Stimulated activated CD4-positive, alpha-beta T cell treated with anti-CD3 and anti-CD28 coated beads, Interleukin-2, amount 100 ng/mL, for 4 hours (primary cell): ENCODE data around the gene AGPS.
"Not testable (repeated sequence)": the region's sequence is repeated elsewhere in the genome, so short reads cannot be mapped to it uniquely, and the experiment has no call there.

Source experiments
- DNase-seq: peaks from one replicate; pipeline ENCODE4 v3.0.0-alpha.2; 2020; ENCODE audit warnings: low read depth

AGPS gene

GRCh38 chr2:177474301-177474700, 81.7 kb downstream of the AGPS start:
- DNase-seq, result no peak

GRCh38 chr2:177474998-177475397, 82.4 kb downstream of the AGPS start:
- no peak for DNase-seq

DNA sequence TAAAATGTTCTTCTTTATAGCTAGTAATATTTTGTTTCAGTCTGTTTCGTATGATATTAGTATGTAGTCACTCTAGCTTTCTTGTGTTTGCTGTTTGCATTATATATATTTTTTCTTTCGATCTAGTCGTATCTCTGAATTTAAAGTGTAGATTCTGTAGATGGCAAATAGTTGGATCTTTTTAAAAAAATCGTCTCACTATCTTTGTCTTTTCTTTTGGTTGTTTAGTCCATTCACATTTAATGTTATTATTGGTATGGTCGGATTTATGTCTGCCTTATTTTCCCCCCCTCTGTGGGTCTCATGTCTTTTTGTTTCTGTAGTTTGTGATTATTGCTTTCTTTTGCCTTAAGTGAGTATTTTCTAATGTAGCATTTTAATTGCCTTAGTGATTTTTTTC, 84.3 kb downstream of the AGPS start:
- no peak for DNase-seq

- DNase-seq, result no peak
These were observed 85.5 kb downstream of the AGPS start for GRCh38 chr2:177478029-177478428.

- no peak for DNase-seq
These were observed 86.3 kb downstream of the AGPS start for GRCh38 chr2:177478907-177479306.

- DNase-seq, result no peak
These were observed 89.6 kb downstream of the AGPS start for GRCh38 chr2:177482195-177482594.

- DNase-seq, result no peak
These were observed 91.0 kb downstream of the AGPS start for GRCh38 chr2:177483531-177483930.

DNA sequence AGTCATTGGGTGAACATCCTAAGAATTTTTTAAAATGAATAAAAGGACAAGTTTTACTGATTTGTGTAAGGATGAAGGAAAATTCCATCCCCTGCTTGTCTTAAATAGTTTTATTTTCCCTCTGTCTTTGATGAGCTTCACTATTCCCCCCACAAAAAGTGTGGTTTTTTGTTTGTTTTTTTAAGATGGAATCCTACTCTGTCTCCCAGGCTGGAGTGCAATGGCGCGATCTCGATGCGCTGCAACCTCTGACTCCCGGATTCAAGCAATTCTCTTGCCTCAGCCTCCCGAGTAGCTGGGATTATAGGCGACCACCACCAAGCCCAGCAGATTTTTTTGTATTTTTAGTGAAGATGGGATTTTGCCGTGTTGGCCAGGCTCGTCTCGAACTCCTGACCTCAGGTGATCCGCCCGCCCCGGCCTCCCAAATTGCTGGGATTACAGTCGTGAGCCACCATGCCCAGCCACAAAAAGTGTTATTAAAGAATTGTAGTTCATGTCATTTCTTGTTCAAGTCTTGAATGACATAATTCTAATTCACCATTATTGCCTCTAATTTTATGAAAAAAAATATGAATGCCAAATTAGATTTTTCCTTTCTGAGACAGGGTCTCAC, 91.7 kb downstream of the AGPS start:
- no peak for DNase-seq

- not testable (repeated sequence) for DNase-seq
These were observed 93.1 kb downstream of the AGPS start for GRCh38 chr2:177485657-177486056.

GRCh38 chr2:177489719-177490301, 97.2 kb downstream of the AGPS start:
- no peak for DNase-seq

- DNase-seq, result no peak
These were observed 103.4 kb downstream of the AGPS start for GRCh38 chr2:177495945-177496344.

GRCh38 chr2:177496921-177497320, 104.3 kb downstream of the AGPS start:
- DNase-seq, result no peak

DNA sequence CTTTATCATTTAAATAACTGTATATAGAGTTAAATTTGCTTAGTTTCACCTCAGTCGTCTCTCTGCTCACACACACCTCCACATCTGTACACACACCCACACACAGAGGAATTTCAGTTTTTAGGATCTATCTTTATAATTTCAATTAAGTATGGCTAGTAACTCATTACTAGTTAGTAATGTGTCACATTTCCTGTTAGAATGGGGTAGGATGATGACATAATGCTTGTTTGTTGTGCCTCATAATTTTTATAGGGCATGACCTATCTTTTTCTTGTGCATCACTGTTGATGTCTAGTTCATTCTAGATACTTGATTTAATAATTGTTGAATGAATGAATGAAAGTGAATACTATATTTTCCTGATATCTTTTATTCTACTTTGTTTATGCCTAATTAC, 108.6 kb downstream of the AGPS start:
- no peak for DNase-seq

DNA sequence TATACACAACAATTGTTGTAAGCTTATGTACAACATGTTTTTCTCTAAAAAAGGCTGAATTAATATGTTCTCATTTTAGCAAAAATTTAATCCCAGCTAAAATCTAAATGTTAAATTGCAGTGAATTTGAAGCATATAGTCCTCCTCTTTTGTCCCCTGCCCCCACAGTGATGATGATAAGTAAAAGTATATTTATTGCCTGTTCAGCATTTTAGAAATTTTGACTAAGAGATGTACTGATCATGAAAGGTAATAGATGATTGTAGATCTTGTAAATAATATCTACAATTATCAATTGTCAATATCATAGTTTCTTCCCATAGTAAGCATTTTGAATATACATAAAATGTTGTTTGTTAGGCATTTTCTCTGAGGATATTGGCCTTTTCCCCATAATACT, 113.9 kb downstream of the AGPS start:
- DNase-seq, result no peak

- DNase-seq, result no peak
These were observed 114.4 kb downstream of the AGPS start for GRCh38 chr2:177506998-177507397.

DNA sequence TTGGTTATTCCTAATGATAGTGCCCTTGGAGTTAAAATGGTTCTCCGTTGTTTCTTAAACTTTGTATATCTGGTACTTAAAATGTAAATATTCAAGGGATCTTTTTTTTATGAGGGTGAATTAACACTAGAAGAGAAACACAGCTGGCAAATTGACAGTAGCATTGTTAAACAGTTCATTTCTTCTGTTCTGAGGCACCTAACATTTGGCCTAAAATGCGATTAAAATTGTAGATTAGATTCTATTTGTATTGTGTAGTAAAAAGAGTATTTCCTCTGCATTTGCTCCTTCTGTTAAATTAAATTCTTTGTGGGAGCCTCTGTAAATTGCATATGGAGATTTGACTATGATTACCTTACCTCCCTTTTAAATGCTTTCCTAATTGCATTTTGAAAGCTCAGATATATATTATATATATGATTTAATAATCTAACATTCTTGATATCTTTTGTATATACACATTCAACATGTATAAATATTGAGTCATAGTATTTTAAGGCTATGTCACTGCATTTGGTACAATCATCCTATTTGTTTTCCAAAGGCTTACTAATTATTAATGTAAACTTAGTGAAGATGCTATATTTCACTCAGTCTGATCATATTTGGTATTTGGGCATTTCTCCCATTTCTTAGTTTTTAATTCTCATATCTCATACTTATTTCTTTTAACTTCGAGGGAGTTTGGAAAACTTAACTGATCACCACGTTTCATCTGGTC, 124.4 kb downstream of the AGPS start:
- DNase-seq, result no peak

- DNase-seq, result no peak
These were observed 126.2 kb downstream of the AGPS start for GRCh38 chr2:177518754-177519153.

GRCh38 chr2:177519534-177520115, 127.1 kb downstream of the AGPS start:
- no peak for DNase-seq

GRCh38 chr2:177520324-177520723, 127.8 kb downstream of the AGPS start:
- no peak for DNase-seq

GRCh38 chr2:177523781-177524180, 131.2 kb downstream of the AGPS start:
- no peak for DNase-seq

DNA sequence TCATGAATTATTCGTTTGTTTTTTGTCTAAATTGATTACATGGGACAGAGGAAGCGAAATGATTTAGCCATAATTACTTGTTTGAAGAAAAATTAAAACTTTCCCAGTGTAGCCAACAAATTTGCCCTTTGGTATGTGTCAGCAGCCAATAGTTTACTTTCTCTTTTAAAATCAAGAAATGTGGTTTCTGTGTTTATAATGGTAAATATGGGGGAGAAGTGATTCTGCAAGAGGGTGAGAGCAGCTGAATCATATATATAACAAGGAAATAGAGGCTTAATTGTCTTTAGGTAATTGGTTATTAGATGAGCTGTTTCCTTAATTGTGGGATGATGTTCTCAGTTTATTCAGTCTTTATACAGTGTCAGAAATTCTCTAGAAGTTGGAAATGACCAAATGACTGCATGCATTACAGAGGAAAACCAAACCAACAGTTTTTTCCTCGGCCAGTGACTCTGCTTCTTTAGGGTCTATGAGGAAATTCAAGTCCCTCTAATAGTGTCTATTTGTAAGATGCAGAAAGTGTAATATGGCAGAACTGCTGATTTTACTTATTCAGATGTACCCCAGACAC, 132.9 kb downstream of the AGPS start:
- DNase-seq, result no peak

DNA sequence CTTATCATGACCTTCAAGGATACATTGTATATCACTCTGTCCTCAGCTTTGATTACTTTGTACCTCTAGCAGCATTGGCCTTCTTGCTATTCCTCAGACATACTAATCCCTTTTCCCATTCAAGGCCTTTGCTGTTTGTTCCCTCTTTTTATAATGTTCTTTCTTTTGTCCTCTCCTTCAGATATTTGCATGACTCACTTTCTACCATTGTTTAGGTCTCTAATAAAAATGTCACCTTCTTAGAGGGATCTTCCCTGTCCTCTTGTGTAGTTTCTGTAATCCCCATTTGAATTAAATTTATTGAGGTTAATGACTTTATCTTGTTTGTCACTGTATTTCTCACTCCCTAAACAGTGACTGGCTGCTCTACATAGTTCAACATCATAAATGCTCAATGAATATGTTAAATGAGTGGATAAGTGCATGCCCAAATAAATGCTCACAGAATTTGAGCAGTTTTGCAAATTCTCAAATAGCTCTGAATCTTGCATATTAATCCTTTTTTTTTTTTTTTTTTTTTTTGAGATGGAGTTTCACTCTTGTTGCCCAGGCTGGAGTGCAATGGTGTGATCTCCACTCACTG, 135.9 kb downstream of the AGPS start:
- DNase-seq, result no peak

DNA sequence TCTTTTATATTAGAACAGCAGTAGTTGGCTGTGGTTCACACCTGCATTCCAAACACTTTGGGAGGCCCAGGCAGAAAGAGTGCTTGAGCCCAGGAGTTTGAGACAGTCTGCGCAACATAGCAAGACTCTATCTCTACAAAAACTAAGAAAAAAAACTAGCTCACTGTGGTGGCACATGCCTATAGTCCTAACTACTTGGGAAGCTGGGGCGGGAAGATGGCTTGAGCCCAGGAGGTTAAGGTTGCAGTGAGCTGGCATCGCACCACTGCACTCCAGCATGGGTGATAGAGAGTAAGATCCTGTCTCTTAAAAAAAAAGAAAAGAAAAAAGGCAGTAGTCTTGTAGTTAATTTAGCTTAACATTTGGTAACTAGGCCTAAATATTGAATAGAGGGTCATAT, 136.6 kb downstream of the AGPS start:
- no peak for DNase-seq
